ENCODE results near the gene KIF2C.
"Not testable (repeated sequence)": the region's sequence is repeated elsewhere in the genome, so short reads cannot be mapped to it uniquely, and the experiment has no call there.

DNA sequence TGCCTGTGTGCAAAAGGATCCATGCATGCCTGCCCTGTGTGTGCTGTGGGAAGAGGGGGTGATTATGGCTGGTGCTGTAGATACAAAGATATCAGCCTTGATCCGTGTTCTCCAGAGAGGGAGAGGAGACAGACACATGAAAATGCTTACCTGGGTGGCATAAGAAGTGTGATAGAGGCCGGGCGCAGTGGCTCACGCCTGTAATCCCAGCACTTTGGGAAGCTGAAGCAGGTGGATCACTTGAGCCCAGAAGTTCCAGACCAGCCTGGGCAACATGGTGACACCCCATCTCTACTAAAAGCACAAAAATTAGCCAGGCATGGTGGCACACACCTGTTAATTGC lies 71.1 kb downstream of the KIF2C start:
- TF ChIP-seq YY1 (IDR thresholded peaks at IDR 0.05; ENCODE audit: insufficient read depth, insufficient read length); ZNF274 (IDR thresholded peaks at IDR 0.05; ENCODE audit: low read depth, low read length); SUZ12 (IDR thresholded peaks at IDR 0.05; ENCODE audit: extremely low read depth, insufficient read depth, insufficient read length): not testable (repeated sequence)

Measured in NT2/D1 (cell line).